ENCODE data around the gene CBX8. TPM values are rescaled to one million over a fixed set of nuclear protein-coding genes. Genes with fewer than 3 reads are reported as not detected.

Gene CBX8
- total RNA-seq, 1 donor, result 1.5 TPM

GRCh38 chr17:79820959-79821330, 24.1 kb upstream of the CBX8 start:
- DNase-seq (ENCODE audit: low read depth), result no peak
- TF ChIP-seq CTCF (IDR thresholded peaks at IDR 0.05; ENCODE audit: insufficient read depth, low read length), result no peak
- no peak overlapping the region for H3K4me3 ChIP-seq (ENCODE audit: low read depth, low read length)

GRCh38 chr17:79819534-79820276, 22.8 kb upstream of the CBX8 start:
- H3K4me3 ChIP-seq (ENCODE audit: low read depth, low read length), result no peak overlapping the region
- no peak for DNase-seq (ENCODE audit: low read depth)
- TF ChIP-seq CTCF (IDR thresholded peaks at IDR 0.05; ENCODE audit: insufficient read depth, low read length), result no peak

- TF ChIP-seq CTCF (IDR thresholded peaks at IDR 0.05; ENCODE audit: insufficient read depth, low read length), result no peak
- DNase-seq (ENCODE audit: low read depth), result no peak
- H3K4me3 ChIP-seq (ENCODE audit: low read depth, low read length), result no peak overlapping the region
These were observed 22.2 kb upstream of the CBX8 start for GRCh38 chr17:79819085-79819484.

- no peak for DNase-seq (ENCODE audit: low read depth)
- H3K4me3 ChIP-seq (ENCODE audit: low read depth, low read length), result no peak overlapping the region
- no peak for TF ChIP-seq CTCF (IDR thresholded peaks at IDR 0.05; ENCODE audit: insufficient read depth, low read length)
These were observed 21.3 kb upstream of the CBX8 start for GRCh38 chr17:79818026-79818758.

- DNase-seq (ENCODE audit: low read depth), result no peak
- H3K4me3 ChIP-seq (ENCODE audit: low read depth, low read length), result no peak overlapping the region
- TF ChIP-seq CTCF (IDR thresholded peaks at IDR 0.05; ENCODE audit: insufficient read depth, low read length), result no peak
These were observed 19.1 kb upstream of the CBX8 start for GRCh38 chr17:79815836-79816461.

- peak; percentile 36 for DNase-seq (ENCODE audit: low read depth)
- no peak for TF ChIP-seq CTCF (IDR thresholded peaks at IDR 0.05; ENCODE audit: insufficient read depth, low read length)
- H3K4me3 ChIP-seq (ENCODE audit: low read depth, low read length), result peak overlapping the region; percentile 10
These were observed 18.3 kb upstream of the CBX8 start for GRCh38 chr17:79814974-79815835.

All from fibroblast of the aortic adventitia (primary cell).